GM06990 (cell line): ENCODE data around the gene ENDOD1.

ENCODE experiments used
- DNase-seq: peaks from one replicate; pipeline ENCODE4 v3.0.0-alpha.2; 2011; ENCODE audit not compliant: insufficient read length; ENCODE audit errors: extremely low read depth
- H3K27me3 ChIP-seq: replicated peaks from 2 replicates; pipeline ENCODE4 v1.6.0; 2011; ENCODE audit warnings: low read length; ENCODE audit not compliant: control insufficient read depth, insufficient read depth
- H3K36me3 ChIP-seq: 2 replicates; pipeline ENCODE4 v1.5.1; 2011; ENCODE audit warnings: low read length; ENCODE audit not compliant: control insufficient read depth, insufficient read depth
- H3K4me3 ChIP-seq: replicated peaks from 2 replicates; pipeline ENCODE4 v1.5.1; 2011; ENCODE audit warnings: low read depth, mild to moderate bottlenecking, control low read depth, low read length
- CTCF ChIP-seq: IDR thresholded peaks from 2 replicates; pipeline ENCODE4 v1.5.1; 2011; ENCODE audit warnings: low read length, control low read depth, mild to moderate bottlenecking, inconsistent platforms; ENCODE audit not compliant: insufficient read depth, poor library complexity, severe bottlenecking

Gene ENDOD1

GRCh38 chr11:95086151-95086550 is 3.5 kb upstream of the ENDOD1 start:
- Histone ChIP-seq H3K4me3 (no peak overlapping the region), H3K27me3 (no peaks in the 10 kb centered on the region), H3K36me3 (no peaks in the 10 kb centered on the region)
- no peak for TF ChIP-seq CTCF
- no peak for DNase-seq

- Histone ChIP-seq H3K4me3 (no peak overlapping the region), H3K27me3 (no peaks in the 10 kb centered on the region), H3K36me3 (no peaks in the 10 kb centered on the region)
- no peak for TF ChIP-seq CTCF
- no peak for DNase-seq
These were observed 2.6 kb upstream of the ENDOD1 start for GRCh38 chr11:95086836-95087570.

- H3K27me3 ChIP-seq = no peaks in the 10 kb centered on the region
- no peaks in the 10 kb centered on the region for H3K36me3 ChIP-seq
- no peak for TF ChIP-seq CTCF
- DNase-seq = no peak
- H3K4me3 ChIP-seq = peak overlapping the region; percentile 73
These were observed 563 bp upstream of the ENDOD1 start for GRCh38 chr11:95088946-95089619.

- H3K4me3 ChIP-seq = no peak overlapping the region
- no peaks in the 10 kb centered on the region for H3K27me3 ChIP-seq
- TF ChIP-seq CTCF = no peak
- no peak for DNase-seq
- H3K36me3 ChIP-seq = no peaks in the 10 kb centered on the region
These were observed 2.1 kb downstream of the ENDOD1 start for GRCh38 chr11:95091663-95092180.

GRCh38 chr11:95092549-95093324 is 3.1 kb downstream of the ENDOD1 start:
- Histone ChIP-seq H3K27me3 (no peaks in the 10 kb centered on the region), H3K4me3 (no peak overlapping the region), H3K36me3 (no peaks in the 10 kb centered on the region)
- DNase-seq = no peak
- peak; percentile 69 for TF ChIP-seq CTCF
